ENCODE results near the gene MCIDAS. TPM values are rescaled to one million over a fixed set of nuclear protein-coding genes. Genes with fewer than 3 reads are reported as not detected.

MCIDAS gene
- total RNA-seq, 1 donor from 2014 or later: not detected

Small RNA genes within 50 kb of the gene (small RNA-seq; reads per million reads assigned to genes)
- 0.18 reads per million, percentile 16 among the genes with 10 or more reads in this experiment for gene MIR449A (ENCODE audit: low replicate concordance)
- gene MIR449B (ENCODE audit: low replicate concordance): not detected
- 0.42 reads per million, percentile 67 among the genes with 10 or more reads in this experiment for gene MIR449C (ENCODE audit: low replicate concordance)

Other genes with a start within 250 kb of the MCIDAS start
- gene ESM1, start 241.7 kb downstream of the MCIDAS start, total RNA-seq: 5.0 TPM
- gene GZMK, start 203.1 kb downstream of the MCIDAS start, total RNA-seq: not detected
- gene GZMA, start 124.7 kb downstream of the MCIDAS start, total RNA-seq: 0.51 TPM
- gene GPX8, start 67.1 kb downstream of the MCIDAS start, total RNA-seq: 61.1 TPM
- not detected for gene CDC20B, start 54.1 kb downstream of the MCIDAS start, total RNA-seq
- not detected for gene CCNO, start 6.3 kb upstream of the MCIDAS start, total RNA-seq
- gene DHX29, start 80.4 kb upstream of the MCIDAS start, total RNA-seq: 36.7 TPM
- gene MTREX, start 80.7 kb upstream of the MCIDAS start, total RNA-seq: 163 TPM